Sigmoid colon (tissue), 7 donors: ENCODE measurements around the gene SHB. TPM values are rescaled to one million over a fixed set of nuclear protein-coding genes. Genes with fewer than 3 reads are reported as not detected.
"Not testable (repeated sequence)": the region's sequence is repeated elsewhere in the genome, so short reads cannot be mapped to it uniquely, and the experiment has no call there.

Source experiments
- DNase-seq: peaks from one replicate; pipeline ENCODE4 v3.0.0-alpha.2; 2019
- H3K27ac ChIP-seq, 4 donors: fragments of 200-600 bp; sonication (generic); one replicate each; pipeline ENCODE4 v1.5.1; 2016 to 2019; ENCODE audit warnings: mild to moderate bottlenecking in 1 of 4
- H3K27me3 ChIP-seq, 3 donors: fragments of 200-600 bp; sonication (generic); one replicate each; pipeline ENCODE4 v1.5.1; 2019; ENCODE audit warnings: mild to moderate bottlenecking in 1 of 3
- H3K36me3 ChIP-seq, 4 donors: fragments of 200-600 bp; sonication (generic); one replicate each; pipeline ENCODE4 v1.5.1; 2016 to 2019
- H3K4me1 ChIP-seq, 4 donors: fragments of 200-600 bp; sonication (generic); one replicate each; pipeline ENCODE4 v1.5.1; 2017 to 2019
- H3K4me3 ChIP-seq, 4 donors: fragments of 200-600 bp; sonication (generic); one replicate each; pipeline ENCODE4 v1.5.1; 2017 to 2019; ENCODE audit warnings: mild to moderate bottlenecking in 2 of 4, moderate library complexity in 1 of 4
- H3K9me3 ChIP-seq, 4 donors: fragments of 200-600 bp in 3 of 4; sonication (generic) in 3 of 4; one replicate each; pipeline versions ENCODE4 v1.5.1 to v1.6.1; 2013 to 2019
- CTCF ChIP-seq, 4 experiments: fragments of 450-650 bp in 3 of 4; fragments of 200-600 bp in 1 of 4; IDR thresholded peaks; one replicate each; pipeline ENCODE4 v1.5.1; 2016 to 2019; ENCODE audit warnings: antibody characterized with exemption in 4 of 4, mild to moderate bottlenecking in 3 of 4, moderate library complexity in 2 of 4
- EP300 ChIP-seq, 4 donors: sonication (generic); formaldehyde crosslinking; IDR thresholded peaks; one replicate each; pipeline ENCODE4 v1.6.1; 2017; ENCODE audit warnings: antibody characterized with exemption in 4 of 4
- POLR2A ChIP-seq, 2 donors: fragments of 450-650 bp; IDR thresholded peaks; one replicate each; pipeline ENCODE4 v1.6.1; 2016; ENCODE audit warnings: antibody characterized with exemption in 2 of 2, mild to moderate bottlenecking in 2 of 2, moderate library complexity in 2 of 2
- POLR2AphosphoS5 ChIP-seq, 4 donors: sonication (generic); formaldehyde crosslinking; IDR thresholded peaks; one replicate each; pipeline ENCODE4 v1.6.1; 2017; ENCODE audit warnings: antibody characterized with exemption in 4 of 4
- WGBS, 2 donors: extraction: QIAGEN DNeasy Blood & Tissue Kit; methylation state at CpG; one replicate each; pipeline ENCODE4 v1.1.7; 2013; 5-methylcytosine and 5-hydroxymethylcytosine counted together
- intact Hi-C: fragments of 100-400 bp; cut with DNase I; formaldehyde crosslinking; loops from one replicate; pipeline ENCODE4 v1.15.1; 2023
- polyA plus RNA-seq, 3 donors: library from polyadenylated mRNA; stranded (reverse); fragments of 200-250 nt; gene quantifications; one replicate each; pipeline ENCODE4 v1.2.3, GENCODE V29; 2013
- total RNA-seq, 4 donors: library from RNA; depleted of rRNA; stranded (reverse); fragments of >200 nt; gene quantifications; one replicate each; pipeline ENCODE4 v1.1.0, GENCODE V29; 2016
- donor health status: healthy with polysubstance abuse.
- donor health status: Bipolar disorder and iron deficiency.
- donor health status: healthy.

SHB gene
- total and polyA plus RNA-seq, 7 donors: 6.8 to 33.7 (median 10.2) TPM

- TF ChIP-seq POLR2A (IDR thresholded peaks at IDR 0.05) (no peak), EP300 (IDR thresholded peaks at IDR 0.05) (no peak), CTCF (IDR thresholded peaks at IDR 0.05) (no peak), POLR2AphosphoS5 (IDR thresholded peaks at IDR 0.05) (no peak)
- Histone ChIP-seq H3K4me3 (no peak overlapping the region), H3K4me1 (peaks cover 0 to 10% (median 2%) of the 10 kb centered on the region in 4 donors), H3K27ac (no peak overlapping the region), H3K36me3 (no peaks in the 10 kb centered on the region), H3K27me3 (no peaks in the 10 kb centered on the region), H3K9me3 (no peaks in the 10 kb centered on the region)
- WGBS, 2 donors: 88 to 91% methylated on average over 4 of the region's 4 CpGs
- DNase-seq: peak; percentile 21
- intact Hi-C loops: loop anchor here (5.0 kb wide), 1 partner anchor 482 kb away; the partner anchor contains the start of gene ALDH1B1
Measured at GRCh38 chr9:37910271-37910670, 158.8 kb downstream of the SHB start.

GRCh38 chr9:37909836-37910235 is 159.2 kb downstream of the SHB start:
- not testable (repeated sequence) for H3K27me3 ChIP-seq, H3K9me3 ChIP-seq, H3K36me3 ChIP-seq, H3K27ac ChIP-seq, H3K4me3 ChIP-seq
- 86 to 89% methylated on average over 5 of the region's 5 CpGs for WGBS, 2 donors
- intact Hi-C loops: loop anchor here (5.0 to 10.0 kb wide), 3 partner anchors 335 to 482 kb away; partner anchors contain the start of genes ALDH1B1, FBXO10 and POLR1E
- peak; percentile 42 for DNase-seq
- H3K4me1 ChIP-seq: peaks cover 0 to 13% (median 5%) of the 10 kb centered on the region in 4 donors

- Histone ChIP-seq H3K27me3 (no peaks in the 10 kb centered on the region), H3K36me3 (no peaks in the 10 kb centered on the region), H3K4me1 (peaks cover 0 to 19% (median 9%) of the 10 kb centered on the region in 4 donors), H3K4me3 (no peak overlapping the region), H3K27ac (no peak overlapping the region), H3K9me3 (no peaks in the 10 kb centered on the region)
- DNase-seq: peak; percentile 40
- intact Hi-C loops: loop anchor here (10.0 kb wide), 2 partner anchors 335 to 425 kb away; partner anchors contain the start of genes FBXO10 and POLR1E
- TF ChIP-seq POLR2A (IDR thresholded peaks at IDR 0.05): no peak
- TF ChIP-seq POLR2AphosphoS5 (IDR thresholded peaks at IDR 0.05): no peak
- TF ChIP-seq CTCF (IDR thresholded peaks at IDR 0.05): no peak
- no peak for TF ChIP-seq EP300 (IDR thresholded peaks at IDR 0.05)
- WGBS, 2 donors: 93 to 98% methylated on average over 3 of the region's 3 CpGs
Measured at GRCh38 chr9:37909326-37909725, 159.7 kb downstream of the SHB start.

GRCh38 chr9:37908698-37909186 is 160.3 kb downstream of the SHB start:
- no peak for TF ChIP-seq POLR2AphosphoS5 (IDR thresholded peaks at IDR 0.05)
- no peak for TF ChIP-seq POLR2A (IDR thresholded peaks at IDR 0.05)
- no peak for TF ChIP-seq EP300 (IDR thresholded peaks at IDR 0.05)
- no peak for TF ChIP-seq CTCF (IDR thresholded peaks at IDR 0.05)
- 82 to 83% methylated on average over 4 of the region's 4 CpGs for WGBS, 2 donors
- DNase-seq: peak; percentile 35
- no peaks in the 10 kb centered on the region for H3K36me3 ChIP-seq
- no peak overlapping the region for H3K4me3 ChIP-seq
- H3K4me1 ChIP-seq: peaks cover 0 to 15% (median 9%) of the 10 kb centered on the region in 4 donors
- H3K27me3 ChIP-seq: no peaks in the 10 kb centered on the region
- intact Hi-C loops: loop anchor here (10.0 kb wide), 2 partner anchors 334 to 424 kb away; partner anchors contain the start of genes FBXO10 and POLR1E
- no peaks in the 10 kb centered on the region for H3K9me3 ChIP-seq
- no peak overlapping the region for H3K27ac ChIP-seq

- H3K4me3 ChIP-seq: no peak overlapping the region
- no peaks in the 10 kb centered on the region for H3K27me3 ChIP-seq
- intact Hi-C loops: loop anchor here (10.0 kb wide), 2 partner anchors 333 to 423 kb away; partner anchors contain the start of genes FBXO10 and POLR1E
- no peak overlapping the region for H3K27ac ChIP-seq
- TF ChIP-seq POLR2AphosphoS5 (IDR thresholded peaks at IDR 0.05): no peak
- TF ChIP-seq EP300 (IDR thresholded peaks at IDR 0.05): no peak
- TF ChIP-seq POLR2A (IDR thresholded peaks at IDR 0.05): no peak
- no peak for TF ChIP-seq CTCF (IDR thresholded peaks at IDR 0.05)
- DNase-seq: no peak
- WGBS, 2 donors: 68 to 83% methylated on average over 4 of the region's 4 CpGs
- no peaks in the 10 kb centered on the region for H3K9me3 ChIP-seq
- H3K4me1 ChIP-seq: peaks cover 0 to 12% (median 9%) of the 10 kb centered on the region in 4 donors
- H3K36me3 ChIP-seq: no peaks in the 10 kb centered on the region
Measured at GRCh38 chr9:37908283-37908682, 160.7 kb downstream of the SHB start.
